Heart left ventricle (tissue), 16 donors: Measurements from ENCODE around the gene PRKN. TPM values are rescaled to one million over a fixed set of nuclear protein-coding genes. Genes with fewer than 3 reads are reported as not detected.

Experiments used
- ATAC-seq, 4 donors: fragments of 200-7000 bp; cut with Tn5 transposase; one replicate each; pipeline ENCODE4 v1.9.1; 2020 to 2022; ENCODE audit warnings: moderate library complexity in 4 of 4, mild to moderate bottlenecking in 3 of 4, moderate number of reproducible peaks in 1 of 4
- DNase-seq, 5 donors: peaks; one replicate each; pipeline ENCODE4 v3.0.0-alpha.2; 2020
- H3K27ac ChIP-seq, 12 donors: fragments of 200-600 bp; sonication (generic) in 4 of 12; one replicate each; pipeline versions ENCODE4 v1.5.0 to v1.8.0; 2016 to 2022; ENCODE audit warnings: mild to moderate bottlenecking in 2 of 12
- H3K27me3 ChIP-seq, 9 donors: fragments of 200-600 bp; sonication (generic) in 2 of 9; one replicate each; pipeline versions ENCODE4 v1.5.1 to v1.8.0; 2016 to 2022; ENCODE audit warnings: mild to moderate bottlenecking in 3 of 9
- H3K36me3 ChIP-seq, 9 donors: fragments of 200-600 bp; sonication (generic) in 2 of 9; one replicate each; pipeline versions ENCODE4 v1.5.0 to v1.8.0; 2018 to 2022; ENCODE audit warnings: mild to moderate bottlenecking in 2 of 9
- H3K4me1 ChIP-seq, 12 donors: fragments of 200-600 bp; sonication (generic) in 4 of 12; one replicate each; pipeline versions ENCODE4 v1.5.0 to v1.8.0; 2016 to 2022; ENCODE audit warnings: mild to moderate bottlenecking in 3 of 12
- H3K4me3 ChIP-seq, 12 donors: fragments of 200-600 bp; sonication (generic) in 4 of 12; one replicate each; pipeline versions ENCODE4 v1.5.0 to v1.8.0; 2017 to 2022; ENCODE audit warnings: mild to moderate bottlenecking in 9 of 12, moderate library complexity in 4 of 12
- H3K9me3 ChIP-seq, 12 donors: fragments of 200-600 bp; sonication (generic) in 4 of 12; one replicate each; pipeline versions ENCODE4 v1.5.0 to v1.8.0; 2016 to 2022; ENCODE audit warnings: mild to moderate bottlenecking in 1 of 12
- POLR2A ChIP-seq, 2 donors: fragments of 450-650 bp; IDR thresholded peaks; one replicate each; pipeline ENCODE4 v1.6.1; 2017; ENCODE audit warnings: antibody characterized with exemption in 2 of 2, mild to moderate bottlenecking in 2 of 2, moderate library complexity in 2 of 2
- WGBS, 4 donors: extraction: QIAGEN DNeasy Blood & Tissue Kit in 2 of 4; methylation state at CpG; one replicate each; pipeline versions ENCODE4 v1.1.5 to v1.1.7; 2013 to 2018; 5-methylcytosine and 5-hydroxymethylcytosine counted together
- intact Hi-C, 10 donors: fragments of 100-400 bp; cut with DNase I; formaldehyde crosslinking; loops; one replicate each; pipeline versions ENCODE4 v1.11.1 to v1.14.2; 2022
- polyA plus RNA-seq, 2 donors: library from polyadenylated mRNA; stranded (reverse); fragments of 200-250 nt; gene quantifications; one replicate each; pipeline ENCODE4 v1.2.3, GENCODE V29; 2013
- total RNA-seq, 9 donors: library from RNA; depleted of rRNA in 2 of 9; stranded (reverse); fragments of >200 nt in 2 of 9; fragmentation: NEBNext Ultra II Directional in 3 of 9; extraction: Animal tissue kit (Norgen Biotek cat#: 25700) in 3 of 9; gene quantifications; one replicate each; pipeline versions ENCODE4 v1.1.0 to v1.2.4, GENCODE V29; 2016 to 2023
- TF ChIP-seq, protein P1 (sequence below), 12 donors: fragments of 200-600 bp; sonication (generic) in 4 of 12; IDR thresholded peaks; one replicate each; pipeline versions ENCODE4 v1.5.0 to v1.8.0; 2018 to 2022; ENCODE audit warnings: antibody characterized with exemption in 12 of 12, mild to moderate bottlenecking in 5 of 12
- donor health status: ischemic (EF 13 %, LVEDD 7.1; RV severe dilation, severe dysfunction).
- donor health status: healthy with polysubstance abuse.
- donor health status: DM: no; HTN: yes; CAD: no.
- donor health status: DM: no; HTN: no; CAD: no.
- donor health status: ischemic (EF 25% LVEDD 6.9; RV normal size, moderate dysfunction).
- donor health status: ischemic (EF 25% LVEDD 5.7; RV mildly dilated, moderate dysfunction).
- donor health status: healthy.
- donor health status: DM: yes; HTN: yes; CAD: no.
- donor health status: ischemic (EF 35%, LVEDD 5.7; RV mildly dilated, moderate dysfunction).
- donor health status: nonischemic (EF 11% LVEDD 7.7; RV severe dilation, severe dysfunction).
- donor health status: DM: yes; HTN: yes; CAD: no.
- donor health status: PGD.
- donor health status: ischemic (EF 29% LVEDD 5.4; RV normal size, mild dysfunction).
- donor health status: nonischemic (EF 23%, LVEDD 6.1; RV moderate dilation, normal function).

Gene PRKN
- total and polyA plus RNA-seq, 11 donors: 3.4 to 32.5 (median 21.2) TPM

DNA sequence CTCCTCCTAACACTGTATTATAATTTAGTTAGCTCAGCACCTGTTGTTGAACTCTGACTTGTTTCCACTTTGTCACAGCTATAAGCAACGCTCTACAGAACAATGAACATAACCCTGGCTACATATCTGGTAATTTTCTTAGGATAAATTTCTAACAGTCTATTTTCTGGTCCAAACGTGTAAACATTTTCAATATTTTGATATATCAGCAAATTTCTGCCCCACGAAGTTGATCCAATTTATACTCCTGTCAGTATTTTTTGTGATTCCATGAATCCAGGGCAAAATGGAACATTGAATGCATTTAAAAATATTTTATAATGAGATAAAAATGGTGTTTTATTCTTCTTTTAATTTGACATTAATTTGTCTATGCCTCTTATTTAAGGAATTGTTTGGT lies 1005.2 kb downstream of the PRKN start:
- no peaks in the 10 kb centered on the region for H3K36me3 ChIP-seq
- H3K27ac ChIP-seq: no peak overlapping the region
- DNase-seq (no peak), ATAC-seq (no peak)
- H3K27me3 ChIP-seq: no peaks in the 10 kb centered on the region
- no peaks in the 10 kb centered on the region for H3K4me1 ChIP-seq
- 81 to 90% (median 88%) methylated on average over 3 of the region's 3 CpGs for whole genome bisulfite sequencing, 4 donors
- H3K4me3 ChIP-seq: no peak overlapping the region
- no peaks in the 10 kb centered on the region for H3K9me3 ChIP-seq
- intact Hi-C loops: no loop called here
- no peak for TF ChIP-seq POLR2A (IDR thresholded peaks at IDR 0.05)
- TF ChIP-seq, protein P1, sequence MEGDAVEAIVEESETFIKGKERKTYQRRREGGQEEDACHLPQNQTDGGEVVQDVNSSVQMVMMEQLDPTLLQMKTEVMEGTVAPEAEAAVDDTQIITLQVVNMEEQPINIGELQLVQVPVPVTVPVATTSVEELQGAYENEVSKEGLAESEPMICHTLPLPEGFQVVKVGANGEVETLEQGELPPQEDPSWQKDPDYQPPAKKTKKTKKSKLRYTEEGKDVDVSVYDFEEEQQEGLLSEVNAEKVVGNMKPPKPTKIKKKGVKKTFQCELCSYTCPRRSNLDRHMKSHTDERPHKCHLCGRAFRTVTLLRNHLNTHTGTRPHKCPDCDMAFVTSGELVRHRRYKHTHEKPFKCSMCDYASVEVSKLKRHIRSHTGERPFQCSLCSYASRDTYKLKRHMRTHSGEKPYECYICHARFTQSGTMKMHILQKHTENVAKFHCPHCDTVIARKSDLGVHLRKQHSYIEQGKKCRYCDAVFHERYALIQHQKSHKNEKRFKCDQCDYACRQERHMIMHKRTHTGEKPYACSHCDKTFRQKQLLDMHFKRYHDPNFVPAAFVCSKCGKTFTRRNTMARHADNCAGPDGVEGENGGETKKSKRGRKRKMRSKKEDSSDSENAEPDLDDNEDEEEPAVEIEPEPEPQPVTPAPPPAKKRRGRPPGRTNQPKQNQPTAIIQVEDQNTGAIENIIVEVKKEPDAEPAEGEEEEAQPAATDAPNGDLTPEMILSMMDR (IDR thresholded peaks at IDR 0.05): no peak

DNA sequence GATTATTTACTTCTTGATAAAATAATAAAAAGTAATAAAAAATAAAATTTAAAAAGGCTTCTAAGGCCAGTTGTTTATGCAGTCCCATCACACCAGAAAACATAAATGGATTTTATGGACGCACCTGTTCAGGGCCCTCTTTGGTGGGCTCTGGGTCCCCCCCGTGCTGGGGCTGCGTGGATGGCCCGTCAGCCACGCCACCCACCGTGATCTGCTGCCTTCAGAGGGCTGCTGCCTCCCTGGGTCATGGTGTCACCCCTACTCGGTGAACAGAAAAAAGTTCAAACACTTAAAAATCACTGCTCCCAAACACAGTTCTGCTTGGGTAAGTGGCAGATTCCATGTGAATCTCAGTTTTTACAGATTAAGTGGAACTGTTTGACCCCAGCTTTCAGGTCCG lies 1006.1 kb downstream of the PRKN start:
- Histone ChIP-seq H3K36me3 (no peaks in the 10 kb centered on the region), H3K9me3 (no peaks in the 10 kb centered on the region), H3K4me3 (no peak overlapping the region), H3K4me1 (no peaks in the 10 kb centered on the region), H3K27ac (no peak overlapping the region), H3K27me3 (no peaks in the 10 kb centered on the region)
- DNase-seq (no peak), ATAC-seq (no peak)
- 73 to 89% (median 86%) methylated on average over 8 of the region's 8 CpGs for WGBS, 4 donors
- intact Hi-C loops: no loop called here
- TF ChIP-seq POLR2A (IDR thresholded peaks at IDR 0.05): no peak
- TF ChIP-seq, protein P1 (IDR thresholded peaks at IDR 0.05): no peak

DNA sequence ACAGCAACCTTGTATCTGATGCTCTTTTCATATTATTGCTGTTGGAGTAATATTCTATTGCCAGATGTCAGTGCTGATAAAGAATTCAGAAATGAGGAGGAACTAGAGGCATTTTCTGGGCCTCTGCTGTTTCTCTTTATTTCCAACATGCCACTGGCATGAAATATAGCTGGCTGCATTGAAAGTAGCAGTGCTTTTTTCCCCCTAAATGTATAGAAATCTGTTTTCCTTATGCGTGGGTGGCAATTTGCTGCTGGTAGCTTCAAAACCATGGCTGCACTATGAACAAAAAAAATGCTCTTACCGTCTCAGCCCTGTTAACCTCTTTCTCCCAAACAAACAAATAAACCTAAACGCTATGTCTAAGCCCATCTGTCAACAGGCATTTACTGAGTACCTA lies 1011.4 kb downstream of the PRKN start:
- 72 to 87% (median 86%) methylated on average over 3 of the region's 3 CpGs for WGBS, 4 donors
- TF ChIP-seq, protein P1 (IDR thresholded peaks at IDR 0.05): no peak
- TF ChIP-seq POLR2A (IDR thresholded peaks at IDR 0.05): no peak
- H3K27me3 ChIP-seq: no peaks in the 10 kb centered on the region
- no peaks in the 10 kb centered on the region for H3K9me3 ChIP-seq
- no peak overlapping the region for H3K4me3 ChIP-seq
- DNase-seq: no peak
- ATAC-seq: no peak
- H3K4me1 ChIP-seq: no peaks in the 10 kb centered on the region
- intact Hi-C loops: no loop called here
- no peaks in the 10 kb centered on the region for H3K36me3 ChIP-seq
- H3K27ac ChIP-seq: no peak overlapping the region

DNA sequence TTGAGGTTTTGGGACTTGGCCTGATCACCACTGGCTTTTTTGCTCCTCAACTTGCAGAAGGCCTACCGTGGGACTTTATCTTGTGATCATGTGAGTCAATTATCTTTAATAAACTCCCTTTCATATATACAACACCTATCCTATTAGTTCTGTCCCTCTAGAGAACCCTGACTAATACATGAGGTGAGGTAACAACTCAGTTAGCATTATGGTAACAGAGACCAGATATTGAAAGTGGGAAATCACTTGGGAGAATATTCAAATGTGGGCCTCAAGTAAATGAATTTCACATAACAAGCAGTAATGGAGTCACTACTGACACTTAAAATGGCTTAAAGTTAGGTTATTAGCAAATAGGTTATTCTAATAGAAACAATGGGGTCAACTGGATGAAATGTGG lies 1015.6 kb downstream of the PRKN start:
- ATAC-seq: no peak
- 89 to 97% (median 93%) methylated on average over 1 of the region's 1 CpG for WGBS, 4 donors
- Histone ChIP-seq H3K36me3 (no peaks in the 10 kb centered on the region), H3K9me3 (no peaks in the 10 kb centered on the region), H3K4me3 (no peak overlapping the region), H3K27me3 (no peaks in the 10 kb centered on the region), H3K27ac (no peak overlapping the region), H3K4me1 (no peaks in the 10 kb centered on the region)
- DNase-seq: no peak
- intact Hi-C loops: no loop called here
- TF ChIP-seq, protein P1 (IDR thresholded peaks at IDR 0.05): no peak
- no peak for TF ChIP-seq POLR2A (IDR thresholded peaks at IDR 0.05)
